Tibial artery (tissue), 4 donors: ENCODE results near the gene RANBP2.

ENCODE experiments used
- DNase-seq, 2 donors: peaks; one replicate each; pipeline ENCODE4 v3.0.0-alpha.2; 2019
- H3K27ac ChIP-seq, 2 donors: fragments of 200-600 bp; sonication (generic) in 1 of 2; 1 replicate in 1 of 2; 2 replicates in 1 of 2; pipeline ENCODE4 v1.5.1; 2018 to 2019; ENCODE audit warnings: mild to moderate bottlenecking in 1 of 2
- H3K27me3 ChIP-seq, 2 donors: fragments of 200-600 bp; sonication (generic) in 1 of 2; one replicate each; pipeline versions ENCODE4 v1.5.1 to v1.6.0; 2016 to 2019
- H3K36me3 ChIP-seq, 3 donors: fragments of 200-600 bp; sonication (generic) in 2 of 3; one replicate each; pipeline ENCODE4 v1.5.1; 2016 to 2019; ENCODE audit warnings: mild to moderate bottlenecking in 2 of 3
- H3K4me1 ChIP-seq, 4 donors: fragments of 200-600 bp; sonication (generic) in 2 of 4; 1 replicate in 3 of 4; 2 replicates in 1 of 4; pipeline ENCODE4 v1.5.1; 2016 to 2019
- H3K4me3 ChIP-seq, 2 donors: fragments of 200-600 bp; sonication (generic) in 1 of 2; 1 replicate in 1 of 2; 2 replicates in 1 of 2; pipeline ENCODE4 v1.5.1; 2018 to 2019; ENCODE audit warnings: mild to moderate bottlenecking in 2 of 2
- H3K9me3 ChIP-seq, 3 donors: fragments of 200-600 bp; sonication (generic) in 1 of 3; one replicate each; pipeline ENCODE4 v1.5.1; 2016 to 2019
- CTCF ChIP-seq, 2 experiments: fragments of 200-600 bp in 1 of 2; fragments of 450-650 bp in 1 of 2; IDR thresholded peaks; one replicate each; pipeline ENCODE4 v1.5.1; 2017 to 2019; ENCODE audit warnings: antibody characterized with exemption in 2 of 2, mild to moderate bottlenecking in 1 of 2, moderate library complexity in 1 of 2
- intact Hi-C: fragments of 100-400 bp; cut with DNase I; formaldehyde crosslinking; loops from one replicate; pipeline ENCODE4 v1.15.0; 2023; ENCODE audit warnings: low total_unique reads

Gene RANBP2

GRCh38 chr2:108834620-108835019 is 115.3 kb downstream of the RANBP2 start:
- Histone ChIP-seq H3K27me3 (no peaks in the 10 kb centered on the region), H3K9me3 (peaks cover under 1 to 5% (median 3%) of the 10 kb centered on the region in 3 donors), H3K4me3 (no peak overlapping the region), H3K36me3 (no peaks in the 10 kb centered on the region), H3K4me1 (no peaks in the 10 kb centered on the region), H3K27ac (no peak overlapping the region)
- DNase-seq, result no peak
- no peak for TF ChIP-seq CTCF (IDR thresholded peaks at IDR 0.05)
- intact Hi-C loops, result no loop called here

GRCh38 chr2:108835040-108835439 is 115.8 kb downstream of the RANBP2 start:
- H3K36me3 ChIP-seq, result no peaks in the 10 kb centered on the region
- no peaks in the 10 kb centered on the region for H3K27me3 ChIP-seq
- no peak for TF ChIP-seq CTCF (IDR thresholded peaks at IDR 0.05)
- H3K27ac ChIP-seq, result no peak overlapping the region
- no peak overlapping the region for H3K4me3 ChIP-seq
- no peaks in the 10 kb centered on the region for H3K4me1 ChIP-seq
- H3K9me3 ChIP-seq, result peaks cover 4 to 6% (median 4%) of the 10 kb centered on the region in 3 donors
- intact Hi-C loops, result no loop called here
- DNase-seq, result no peak
